ENCODE data around the gene LRRTM2.
"Not testable (repeated sequence)": the region's sequence is repeated elsewhere in the genome, so short reads cannot be mapped to it uniquely, and the experiment has no call there.

LRRTM2 gene

GRCh38 chr5:138874771-138875551 lies at the start of gene LRRTM2:
TSS of gene LRRTM2 (minus strand) at chr5:138875335. CDS start at chr5:138874911, 424 bp downstream.
- FAIRE-seq (no peak), DNase-seq (ENCODE audit: low spot score) (no peak)

- FAIRE-seq (no peak), DNase-seq (ENCODE audit: low spot score) (no peak)
These were observed 47.4 kb upstream of the LRRTM2 start for GRCh38 chr5:138922494-138922893.

GRCh38 chr5:138921362-138921761 lies 46.2 kb upstream of the LRRTM2 start:
- FAIRE-seq, result peak; percentile 7

GRCh38 chr5:138920181-138920580 lies 45.0 kb upstream of the LRRTM2 start:
- no peak for FAIRE-seq
- DNase-seq (ENCODE audit: low spot score), result no peak

More at GRCh38 chr5:138921362-138921761, 46.2 kb upstream of the LRRTM2 start:
- not testable (repeated sequence) for DNase-seq (ENCODE audit: low spot score)

GRCh38 chr5:138918686-138919085 lies 43.6 kb upstream of the LRRTM2 start:
- no peak for DNase-seq (ENCODE audit: low spot score)
- FAIRE-seq, result no peak

- no peak for DNase-seq (ENCODE audit: low spot score)
- no peak for FAIRE-seq
These were observed 39.2 kb upstream of the LRRTM2 start for GRCh38 chr5:138914338-138914737.

GRCh38 chr5:138913773-138914172 lies 38.6 kb upstream of the LRRTM2 start:
- no peak for DNase-seq (ENCODE audit: low spot score)
- no peak for FAIRE-seq

- FAIRE-seq, result no peak
- no peak for DNase-seq (ENCODE audit: low spot score)
These were observed 37.0 kb upstream of the LRRTM2 start for GRCh38 chr5:138912093-138912492.

GRCh38 chr5:138911441-138911840 lies 36.3 kb upstream of the LRRTM2 start:
- FAIRE-seq (no peak), DNase-seq (ENCODE audit: low spot score) (no peak)

GRCh38 chr5:138910546-138911185 lies 35.5 kb upstream of the LRRTM2 start:
- DNase-seq (ENCODE audit: low spot score), result no peak
- FAIRE-seq, result no peak

GRCh38 chr5:138909734-138910133 lies 34.6 kb upstream of the LRRTM2 start:
- FAIRE-seq, result no peak

GRCh38 chr5:138905541-138905940 lies 30.4 kb upstream of the LRRTM2 start:
- DNase-seq (ENCODE audit: low spot score) (peak; percentile 49), FAIRE-seq (no peak)

More at GRCh38 chr5:138909734-138910133, 34.6 kb upstream of the LRRTM2 start:
- DNase-seq (ENCODE audit: low spot score), result no peak

- no peak for DNase-seq (ENCODE audit: low spot score)
- no peak for FAIRE-seq
These were observed 28.1 kb upstream of the LRRTM2 start for GRCh38 chr5:138903130-138903775.

- DNase-seq (ENCODE audit: low spot score) (peak; percentile 35), FAIRE-seq (no peak)
These were observed 26.6 kb upstream of the LRRTM2 start for GRCh38 chr5:138901716-138902115.

- FAIRE-seq (peak; percentile 25), DNase-seq (ENCODE audit: low spot score) (no peak)
These were observed 25.3 kb upstream of the LRRTM2 start for GRCh38 chr5:138900281-138900965.

GRCh38 chr5:138898742-138899141 lies 23.6 kb upstream of the LRRTM2 start:
- DNase-seq (ENCODE audit: low spot score) (no peak), FAIRE-seq (peak; percentile 20)

GRCh38 chr5:138898299-138898698 lies 23.2 kb upstream of the LRRTM2 start:
- DNase-seq (ENCODE audit: low spot score), result no peak
- no peak for FAIRE-seq

GRCh38 chr5:138895918-138896317 lies 20.8 kb upstream of the LRRTM2 start:
- DNase-seq (ENCODE audit: low spot score) (no peak), FAIRE-seq (no peak)

GRCh38 chr5:138890644-138891043 lies 15.5 kb upstream of the LRRTM2 start:
- DNase-seq (ENCODE audit: low spot score) (no peak), FAIRE-seq (no peak)

- FAIRE-seq (no peak), DNase-seq (ENCODE audit: low spot score) (no peak)
These were observed 14.9 kb upstream of the LRRTM2 start for GRCh38 chr5:138889994-138890393.

- FAIRE-seq (no peak), DNase-seq (ENCODE audit: low spot score) (no peak)
These were observed 9.4 kb upstream of the LRRTM2 start for GRCh38 chr5:138884554-138884953.

GRCh38 chr5:138884094-138884493 lies 9.0 kb upstream of the LRRTM2 start:
- FAIRE-seq (no peak), DNase-seq (ENCODE audit: low spot score) (no peak)

Measured in RCC 7860 (cell line).